GM12873 (cell line): Measurements from ENCODE around the gene CFAP58.

ENCODE experiments used
- CTCF ChIP-seq: IDR thresholded peaks from 2 replicates; pipeline ENCODE4 v1.5.1; 2012; ENCODE audit warnings: low read depth, mild to moderate bottlenecking, moderate library complexity, low read length, control low read depth; ENCODE audit not compliant: insufficient read depth; ENCODE audit errors: missing control alignments

The CFAP58 gene

GRCh38 chr10:104333032-104333727 lies 20.5 kb upstream of the CFAP58 start:
- TF ChIP-seq CTCF = no peak

GRCh38 chr10:104333728-104334373 lies 19.8 kb upstream of the CFAP58 start:
- TF ChIP-seq CTCF = no peak

GRCh38 chr10:104334561-104334960 lies 19.1 kb upstream of the CFAP58 start:
- no peak for TF ChIP-seq CTCF

GRCh38 chr10:104334965-104335650 lies 18.5 kb upstream of the CFAP58 start:
- TF ChIP-seq CTCF = no peak

GRCh38 chr10:104336821-104337467 lies 16.7 kb upstream of the CFAP58 start:
- TF ChIP-seq CTCF = no peak

- TF ChIP-seq CTCF = no peak
Measured at GRCh38 chr10:104337521-104337984, 16.1 kb upstream of the CFAP58 start.
